HepG2 (cell line): ENCODE measurements around the gene NOSIP. TPM values are rescaled to one million over a fixed set of nuclear protein-coding genes. Genes with fewer than 3 reads are reported as not detected.
A peak's percentile ranks its signal among the peaks of the same experiment; 100 is the strongest.

ENCODE experiments used
- ATAC-seq: fragments of 200-7000 bp; cut with Tn5 transposase; 3 replicates; pipeline ENCODE4 v1.9.1; 2020; ENCODE audit warnings: mild to moderate bottlenecking, moderate library complexity
- BruUV-seq: library from RNA; stranded (reverse); fragments of 400-500 nt; replicated peaks from 2 replicates; lab custom pipeline; 2021; lab: Mats Ljungman, UMichigan
- CTCF ChIA-PET: fragments of 300-600 bp; formaldehyde crosslinking; extraction: SDS; loops from one replicate; lab custom pipeline; 2021; ENCODE audit warnings: low total read pairs, inconsistent platforms, low intra/inter-chr PET ratio; lab: Yijun Ruan, JAX
- POLR2A ChIA-PET: fragments of 350-600 bp; sonication (Branson Sonifier 250); formaldehyde crosslinking; loops from one replicate; lab custom pipeline; 2020; ENCODE audit warnings: antibody characterized with exemption, inconsistent platforms; lab: Yijun Ruan, JAX
- DNase-seq: peaks from one replicate; pipeline ENCODE4 v3.0.0-alpha.2; 2015; ENCODE audit warnings: low spot score
- FAIRE-seq: peaks from 3 replicates; lab custom pipeline; 2011; peaks lifted over from hg19 to GRCh38; lab: Jason Lieb, UNC
- H2AFZ ChIP-seq: one replicate; pipeline ENCODE4 v1.6.1; 2011; ENCODE audit warnings: low read length, inconsistent platforms
- H3K27ac ChIP-seq: fragments of 300-600 bp; 3 replicates; pipeline ENCODE4 v1.8.0; 2011; ENCODE audit warnings: mixed run types, mild to moderate bottlenecking, mixed read lengths, low read length, inconsistent platforms; ENCODE audit not compliant: insufficient read depth; ENCODE audit errors: extremely low read length
- H3K27me3 ChIP-seq, 2 experiments: fragments of 200-600 bp in 1 of 2; 2 replicates in 1 of 2; 3 replicates in 1 of 2; pipeline versions ENCODE4 v1.6.0 to v1.8.0; 2011; ENCODE audit warnings: low read length in 2 of 2, mild to moderate bottlenecking in 2 of 2, moderate library complexity in 2 of 2, inconsistent platforms in 1 of 2; ENCODE audit not compliant: insufficient read depth in 2 of 2, control insufficient read depth in 1 of 2
- H3K36me3 ChIP-seq, 2 experiments: fragments of 200-600 bp in 1 of 2; replicated peaks in 1 of 2; 2 replicates in 1 of 2; 3 replicates in 1 of 2; pipeline versions ENCODE4 v1.5.1 to v1.8.0; 2011; ENCODE audit warnings: low read length in 2 of 2, inconsistent platforms in 1 of 2; ENCODE audit not compliant: insufficient read depth in 2 of 2, control insufficient read depth in 1 of 2
- H3K4me1 ChIP-seq: 2 replicates; pipeline ENCODE4 v1.5.1; 2012; ENCODE audit warnings: low read length, inconsistent platforms; ENCODE audit not compliant: insufficient read depth
- H3K4me2 ChIP-seq: 2 replicates; pipeline ENCODE4 v1.6.0; 2011; ENCODE audit warnings: low read depth, low read length, inconsistent platforms
- H3K4me3 ChIP-seq, 3 experiments: fragments of 200-600 bp in 1 of 3; sonication (generic), shearing (Covaris generic) in 1 of 3; replicated peaks in 1 of 3; 2 replicates each; pipeline ENCODE4 v1.5.1; 2011 to 2016; ENCODE audit warnings: low read length in 3 of 3, inconsistent platforms in 2 of 3, low read depth in 2 of 3, mild to moderate bottlenecking in 2 of 3, control low read depth in 1 of 3, mixed read lengths in 1 of 3; ENCODE audit not compliant: insufficient read depth in 1 of 3
- H3K79me2 ChIP-seq: one replicate; pipeline ENCODE4 v1.6.1; 2011; ENCODE audit warnings: low read length, inconsistent platforms; ENCODE audit not compliant: insufficient read depth
- H3K9ac ChIP-seq: 2 replicates; pipeline ENCODE4 v1.6.0; 2011; ENCODE audit warnings: mild to moderate bottlenecking, low read depth, low read length, inconsistent platforms; ENCODE audit not compliant: insufficient read depth
- H3K9me3 ChIP-seq: 2 replicates; pipeline ENCODE4 v1.5.1; 2012; ENCODE audit warnings: mild to moderate bottlenecking, low read length
- H4K20me1 ChIP-seq: 2 replicates; pipeline ENCODE4 v1.6.0; 2011; ENCODE audit warnings: inconsistent platforms, mild to moderate bottlenecking, low read length, moderate library complexity; ENCODE audit not compliant: insufficient read depth
- AGO2 ChIP-seq: fragments of 200-400 bp; formaldehyde crosslinking; optimal IDR thresholded peaks from 2 replicates; pipeline ENCODE3; 2017; ENCODE audit warnings: mild to moderate bottlenecking, low read depth, low read length, moderate library complexity
- LCORL ChIP-seq, 2 experiments: fragments of 450-650 bp in 1 of 2; sonication (generic) in 1 of 2; formaldehyde crosslinking in 1 of 2; IDR thresholded peaks; 2 replicates each; pipeline versions ENCODE4 v1.5.0 to v1.6.1; 2017 to 2020; ENCODE audit warnings: antibody characterized with exemption in 1 of 2, missing genetic modification reagents in 1 of 2
- NR2C2 ChIP-seq: sonication (generic); formaldehyde crosslinking; IDR thresholded peaks from 2 replicates; pipeline ENCODE4 v1.4.0; 2020; ENCODE audit warnings: missing genetic modification reagents, mild to moderate bottlenecking, moderate library complexity, borderline replicate concordance
- YEATS4 ChIP-seq: sonication (generic); formaldehyde crosslinking; IDR thresholded peaks from 2 replicates; pipeline ENCODE4 v1.4.0; 2020; ENCODE audit warnings: missing genetic modification reagents, borderline replicate concordance
- ZNF224 ChIP-seq: sonication (generic); formaldehyde crosslinking; IDR thresholded peaks from 2 replicates; pipeline ENCODE4 v1.5.0; 2020; ENCODE audit warnings: mild to moderate bottlenecking, missing genetic modification reagents
- ZNF253 ChIP-seq: sonication (generic); formaldehyde crosslinking; IDR thresholded peaks from 2 replicates; pipeline ENCODE4 v1.8.0; 2022; ENCODE audit warnings: mild to moderate bottlenecking, missing genetic modification reagents, borderline replicate concordance
- WGBS: methylation state at CpG from one replicate; pipeline ENCODE4 v1.1.6; 2017; ENCODE audit warnings: low lambda C conversion rate; 5-methylcytosine and 5-hydroxymethylcytosine counted together
- in situ Hi-C: cut with HindIII; loops from 2 replicates; pipeline ENCODE4 v1.10.0; 2017; ENCODE audit warnings: low pct_unique_long_range_greater_than_20kb; ENCODE audit not compliant: extremely low pct_ligation_motif_present
- intact Hi-C: fragments of 100-400 bp; cut with micrococcal nuclease; formaldehyde crosslinking; loops from one replicate; pipeline ENCODE4 v1.10.0; 2022; ENCODE audit not compliant: unreplicated experiment
- polyA plus RNA-seq, 8 experiments: library from polyadenylated mRNA; depleted of rRNA in 3 of 8; stranded (reverse) in 7 of 8; unstranded in 1 of 8; fragments of >200 nt; fragmentation: Illumina TruSeq in 4 of 8; extraction: Trizol in 4 of 8; gene quantifications; 2 replicates each; pipeline versions ENCODE4 v1.2.1 to v1.2.3, GENCODE V29; 2011 to 2016; ENCODE audit warnings: low read depth in 4 of 8, missing spikeins in 1 of 8, mixed read lengths in 1 of 8; ENCODE audit not compliant: insufficient read depth in 1 of 8
- total RNA-seq, 5 experiments: library from RNA; depleted of rRNA; stranded (reverse); fragments of >200 nt; fragmentation: Illumina TruSeq; extraction: Trizol; gene quantifications; 2 replicates each; pipeline ENCODE4 v1.2.3, GENCODE V29; 2016; ENCODE audit warnings: low read depth in 1 of 5
- TF ChIP-seq, protein P1 (sequence below): sonication (generic); formaldehyde crosslinking; IDR thresholded peaks from 2 replicates; pipeline ENCODE4 v1.8.1; 2022; ENCODE audit warnings: mild to moderate bottlenecking, missing genetic modification reagents

Gene NOSIP
- total and polyA plus RNA-seq, 2 of the 13 experiments (the other 11 are each of a cell fraction or from before 2014, with no cell fraction given) = 54.3 to 78.0 TPM

DNA sequence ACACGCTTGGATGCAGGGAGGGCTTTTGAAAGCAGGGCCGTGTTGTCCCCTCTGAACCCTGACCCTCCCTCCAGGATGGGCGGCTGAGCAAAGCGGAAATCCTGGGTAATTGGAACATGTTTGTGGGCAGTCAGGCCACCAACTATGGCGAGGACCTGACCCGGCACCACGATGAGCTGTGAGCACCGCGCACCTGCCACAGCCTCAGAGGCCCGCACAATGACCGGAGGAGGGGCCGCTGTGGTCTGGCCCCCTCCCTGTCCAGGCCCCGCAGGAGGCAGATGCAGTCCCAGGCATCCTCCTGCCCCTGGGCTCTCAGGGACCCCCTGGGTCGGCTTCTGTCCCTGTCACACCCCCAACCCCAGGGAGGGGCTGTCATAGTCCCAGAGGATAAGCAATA, 37.3 kb downstream of the NOSIP start:
- POLR2A ChIA-PET = interaction anchor here (1.6 kb wide), 1 partner anchor 30 kb away, joined by 3 read pairs; the partner anchor contains the start of gene FCGRT
- Histone ChIP-seq H3K9me3 (no peaks in the 10 kb centered on the region), H3K4me3 (no peak overlapping the region), H3K27me3 (no peaks in the 10 kb centered on the region), H4K20me1 (no peaks in the 10 kb centered on the region), H3K27ac (no peak overlapping the region), H3K9ac (no peak overlapping the region), H2AFZ (no peak overlapping the region), H3K36me3 (peaks cover 4 to 16% of the 10 kb centered on the region in 2 experiments), H3K79me2 (no peaks in the 10 kb centered on the region), H3K4me2 (no peak overlapping the region), H3K4me1 (peaks cover 5% of the 10 kb centered on the region)
- 88% methylated on average over 5 of the region's 14 CpGs for WGBS
- CTCF ChIA-PET = no interaction called here
- TF ChIP-seq ZNF253 (CRISPR knock-in tag) (no peak), LCORL (IDR thresholded peaks at IDR 0.05) (no peak), LCORL (CRISPR knock-in tag; IDR thresholded peaks at IDR 0.05) (no peak), AGO2 (peak; percentile 35), NR2C2 (CRISPR knock-in tag) (no peak), YEATS4 (CRISPR knock-in tag) (no peak), ZNF224 (CRISPR knock-in tag) (no peak)
- TF ChIP-seq, protein P1, sequence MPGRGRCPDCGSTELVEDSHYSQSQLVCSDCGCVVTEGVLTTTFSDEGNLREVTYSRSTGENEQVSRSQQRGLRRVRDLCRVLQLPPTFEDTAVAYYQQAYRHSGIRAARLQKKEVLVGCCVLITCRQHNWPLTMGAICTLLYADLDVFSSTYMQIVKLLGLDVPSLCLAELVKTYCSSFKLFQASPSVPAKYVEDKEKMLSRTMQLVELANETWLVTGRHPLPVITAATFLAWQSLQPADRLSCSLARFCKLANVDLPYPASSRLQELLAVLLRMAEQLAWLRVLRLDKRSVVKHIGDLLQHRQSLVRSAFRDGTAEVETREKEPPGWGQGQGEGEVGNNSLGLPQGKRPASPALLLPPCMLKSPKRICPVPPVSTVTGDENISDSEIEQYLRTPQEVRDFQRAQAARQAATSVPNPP (CRISPR knock-in tag) = no peak
- intact Hi-C loops (no loop called here), in situ Hi-C loops (loop anchor here (5.0 kb wide), 1 partner anchor 36 kb away; no protein-coding TSS in a partner anchor)
- DNase-seq (no peak), FAIRE-seq (no peak), ATAC-seq (no peak)
- TSS peak; percentile 43 for BruUV-seq
